HG03280 (cell line): ENCODE results near the gene HOXB8.
A peak's percentile ranks its signal among the peaks of the same experiment; 100 is the strongest.

Source experiments
- ATAC-seq: cut with Tn5 transposase; IDR thresholded peaks from one replicate; pipeline ENCODE4 v1.9.1; 2021; ENCODE audit warnings: mild to moderate bottlenecking, moderate library complexity; ENCODE audit not compliant: unreplicated experiment

HOXB8 gene

DNA sequence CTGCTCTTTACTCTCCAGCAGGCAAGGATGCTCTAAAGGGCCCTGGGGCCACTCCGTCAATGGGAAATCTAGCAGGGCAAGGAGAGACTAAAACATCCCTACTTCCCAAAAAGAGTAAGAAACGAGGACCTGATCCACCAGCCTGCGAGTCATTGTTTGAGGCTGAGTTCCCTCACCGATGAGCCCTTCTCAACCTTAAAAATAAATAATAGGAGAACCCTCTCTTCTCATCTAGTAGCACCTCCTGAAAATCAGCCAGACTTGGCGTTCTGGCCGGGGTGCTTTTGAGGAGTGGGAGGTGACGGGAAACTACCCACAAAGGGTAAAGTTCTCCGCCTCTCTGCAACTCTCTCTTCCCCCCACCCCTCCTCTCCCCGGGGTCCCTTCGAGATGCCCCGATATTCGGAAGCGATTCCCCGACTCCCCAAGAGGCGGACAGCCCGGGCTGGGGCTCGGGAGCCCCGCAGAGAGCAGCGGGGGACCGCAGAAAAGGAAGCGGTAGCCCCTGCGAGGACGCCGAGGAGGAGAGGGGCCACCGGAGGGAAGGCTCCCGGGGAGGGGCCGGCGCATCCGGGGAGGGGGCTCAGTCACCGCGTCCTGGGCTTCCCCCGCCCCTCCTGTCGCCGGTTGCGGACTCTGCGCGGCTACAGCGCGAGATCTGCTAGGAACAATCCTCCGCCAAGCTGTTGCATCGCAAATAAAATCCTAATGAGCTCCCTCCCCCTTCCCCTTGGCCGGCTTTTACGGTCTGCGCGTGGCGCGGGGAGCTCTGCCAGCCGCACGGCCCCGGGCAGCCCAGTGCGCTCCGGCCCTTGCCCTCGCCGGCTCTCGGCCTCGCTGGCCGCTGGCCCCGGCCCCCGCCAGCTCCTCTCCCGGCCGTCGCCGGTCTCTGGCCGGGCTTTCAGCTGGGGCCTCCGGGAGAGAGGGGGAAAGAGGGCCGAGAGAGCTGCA lies 9.7 kb upstream of the HOXB8 start:
- no peak for ATAC-seq

DNA sequence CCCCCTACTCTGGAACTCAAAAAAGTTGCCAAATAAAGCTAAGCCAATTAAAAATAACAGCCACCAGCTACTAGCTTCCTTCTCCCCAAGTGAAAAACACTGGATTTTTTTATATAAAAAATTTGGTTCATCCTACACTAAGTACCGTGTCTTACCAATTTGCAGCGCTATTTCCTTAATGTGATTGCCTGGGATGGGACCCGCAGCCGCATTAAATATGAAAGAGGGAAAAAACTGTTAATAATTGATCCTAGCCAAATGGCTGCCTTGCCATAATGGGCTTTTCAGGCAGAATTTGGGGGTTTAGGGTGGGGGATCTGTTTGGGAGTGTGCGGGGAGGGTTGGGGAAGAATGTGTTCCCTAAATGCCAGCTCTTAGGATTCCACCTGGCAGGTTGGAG lies 9.0 kb upstream of the HOXB8 start:
- ATAC-seq, result no peak

DNA sequence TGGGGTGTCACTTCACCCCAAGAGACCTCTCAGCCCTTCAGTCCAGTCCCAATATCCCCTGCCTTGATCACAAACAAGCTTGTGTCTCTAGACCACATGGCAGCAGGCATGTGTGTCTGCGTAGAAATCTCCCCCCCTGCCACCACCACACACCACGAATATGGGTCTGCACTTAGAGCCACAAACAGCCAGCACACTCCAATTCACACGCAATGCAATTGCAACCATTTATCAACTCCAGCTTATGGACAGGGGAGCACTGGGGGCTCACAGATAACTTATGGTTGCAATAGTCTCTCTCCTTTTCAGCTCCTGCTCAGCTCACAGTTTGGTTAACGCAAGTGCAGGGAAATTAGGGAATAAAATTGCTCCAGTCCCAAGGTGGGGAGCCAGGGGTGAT lies 8.5 kb upstream of the HOXB8 start:
- ATAC-seq, result no peak

DNA sequence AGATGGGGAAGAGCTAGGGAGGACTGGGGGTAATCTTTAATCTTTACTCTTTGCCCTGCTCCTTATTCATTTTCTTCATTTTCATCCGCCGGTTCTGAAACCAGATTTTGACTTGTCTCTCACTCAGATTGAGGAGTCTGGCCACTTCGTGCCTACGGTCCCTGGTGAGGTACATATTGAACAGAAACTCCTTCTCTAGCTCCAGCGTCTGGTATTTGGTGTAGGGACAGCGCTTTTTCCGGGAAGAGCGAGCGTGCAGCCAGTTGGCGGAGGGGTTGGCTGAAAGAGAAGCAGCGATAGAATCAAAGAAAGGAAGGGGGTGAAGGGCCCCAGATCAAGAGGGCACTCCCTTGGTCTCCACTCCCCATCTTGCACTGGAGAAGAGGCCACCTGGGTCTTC lies 7.8 kb upstream of the HOXB8 start:
- ATAC-seq, result no peak

DNA sequence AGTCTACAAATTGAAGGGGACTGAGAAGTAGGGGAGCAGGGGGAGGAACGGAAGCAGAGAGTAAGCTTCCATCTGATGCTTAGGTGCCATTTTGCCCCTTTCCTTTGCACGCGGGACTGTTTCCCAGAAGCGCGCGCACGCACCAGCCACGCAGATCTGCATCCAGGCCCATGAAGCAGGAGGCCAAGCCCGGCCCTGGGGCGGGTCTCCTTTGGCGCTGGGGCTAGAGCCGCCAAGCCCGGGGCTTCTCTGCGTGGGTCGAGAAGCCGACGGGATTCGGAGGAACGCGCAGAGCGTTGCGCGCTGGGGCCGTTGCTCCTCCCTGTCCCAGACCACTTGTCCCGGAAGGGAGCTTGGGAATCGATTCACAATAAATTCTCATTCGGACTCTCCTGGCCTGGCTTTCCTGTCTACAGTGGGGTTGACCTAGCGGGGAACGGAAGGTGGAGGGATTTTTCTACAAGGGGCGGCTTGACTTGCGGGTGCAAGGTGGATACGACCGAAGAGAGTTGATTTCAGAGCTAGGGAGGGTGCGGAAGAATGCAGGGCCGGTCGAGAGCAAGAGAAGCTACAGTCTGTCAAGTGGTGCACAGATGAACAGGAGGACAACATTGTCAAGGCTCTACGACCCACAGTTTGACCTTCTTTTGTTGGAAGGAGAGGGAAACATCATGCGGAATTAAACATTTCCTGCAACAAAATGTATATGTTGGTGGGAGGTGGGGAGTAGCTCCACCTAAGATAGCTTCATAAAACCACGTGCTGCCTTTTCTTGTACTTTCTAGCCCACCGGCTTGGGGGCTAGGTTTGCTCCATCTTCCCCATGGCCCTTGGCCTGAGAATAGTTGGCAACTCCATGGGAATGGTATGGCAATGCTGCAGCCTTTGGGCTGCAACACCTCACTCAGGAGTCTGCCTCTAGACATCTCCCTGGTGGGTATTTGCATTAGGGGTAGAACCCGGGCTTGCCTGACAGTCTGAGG lies 6.6 kb upstream of the HOXB8 start:
- ATAC-seq, result no peak

DNA sequence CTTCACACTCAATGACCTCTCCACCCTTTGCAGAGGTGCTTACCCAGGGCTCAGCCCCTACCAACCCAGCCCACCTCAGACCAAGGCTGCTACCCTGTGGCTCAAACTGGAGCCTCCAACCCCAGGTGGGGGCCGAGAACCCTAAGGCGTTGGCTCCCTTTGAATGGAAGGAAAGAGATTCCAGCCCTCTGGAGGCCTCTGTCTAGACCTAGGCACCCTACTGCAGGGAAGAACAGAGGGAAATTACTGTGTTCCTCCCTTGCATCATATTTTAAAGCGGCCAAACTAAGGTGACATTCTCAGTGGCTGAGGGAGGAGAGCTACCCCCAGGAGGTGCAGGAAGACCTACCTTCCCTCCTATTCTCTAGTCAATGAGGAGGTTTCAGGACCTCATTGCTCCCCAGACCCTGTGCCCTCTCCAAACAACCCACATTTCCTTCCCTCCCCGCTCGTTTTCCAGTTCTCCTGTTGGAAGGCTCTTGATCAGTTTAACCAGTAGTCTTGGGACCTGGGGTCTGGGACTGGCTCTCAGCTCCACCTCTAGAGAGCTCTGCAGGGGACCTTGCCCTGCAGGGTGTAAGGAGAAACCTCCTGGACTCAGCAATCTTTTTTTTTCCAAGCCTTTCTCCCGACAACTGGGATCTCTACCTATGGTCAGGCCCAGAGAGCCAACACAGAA lies 5.5 kb upstream of the HOXB8 start:
- no peak for ATAC-seq

DNA sequence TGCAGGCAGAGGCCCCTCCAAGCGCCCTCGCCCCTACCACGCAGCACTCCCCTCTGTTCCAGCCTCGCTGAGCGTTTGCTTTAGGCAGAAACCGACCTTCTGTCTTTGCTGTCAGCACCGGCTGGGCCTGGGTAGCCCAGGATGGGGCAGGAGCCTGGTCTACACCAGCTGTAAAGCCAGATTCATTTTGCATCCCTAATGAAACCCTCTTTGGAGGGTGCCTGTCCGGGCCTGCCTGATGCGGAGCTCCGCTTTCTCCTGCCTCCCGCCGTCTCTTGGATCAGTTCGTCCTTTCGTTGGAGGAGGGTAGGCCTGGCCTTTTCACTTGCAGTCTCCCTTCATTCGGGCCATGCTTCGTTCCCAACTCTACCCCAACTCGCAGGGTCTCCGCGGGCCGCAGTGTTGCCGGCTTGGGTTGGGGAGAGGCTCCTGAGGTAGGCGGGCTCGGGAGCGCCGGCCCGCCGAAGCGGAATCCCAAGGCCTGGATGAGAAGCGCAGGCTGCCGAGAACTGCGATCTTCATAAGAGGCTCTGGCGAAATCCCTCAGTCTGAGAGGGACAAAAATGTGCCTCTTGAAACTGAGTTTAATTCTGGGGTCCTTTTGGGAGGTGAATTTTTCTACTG lies 4.8 kb upstream of the HOXB8 start:
- no peak for ATAC-seq

DNA sequence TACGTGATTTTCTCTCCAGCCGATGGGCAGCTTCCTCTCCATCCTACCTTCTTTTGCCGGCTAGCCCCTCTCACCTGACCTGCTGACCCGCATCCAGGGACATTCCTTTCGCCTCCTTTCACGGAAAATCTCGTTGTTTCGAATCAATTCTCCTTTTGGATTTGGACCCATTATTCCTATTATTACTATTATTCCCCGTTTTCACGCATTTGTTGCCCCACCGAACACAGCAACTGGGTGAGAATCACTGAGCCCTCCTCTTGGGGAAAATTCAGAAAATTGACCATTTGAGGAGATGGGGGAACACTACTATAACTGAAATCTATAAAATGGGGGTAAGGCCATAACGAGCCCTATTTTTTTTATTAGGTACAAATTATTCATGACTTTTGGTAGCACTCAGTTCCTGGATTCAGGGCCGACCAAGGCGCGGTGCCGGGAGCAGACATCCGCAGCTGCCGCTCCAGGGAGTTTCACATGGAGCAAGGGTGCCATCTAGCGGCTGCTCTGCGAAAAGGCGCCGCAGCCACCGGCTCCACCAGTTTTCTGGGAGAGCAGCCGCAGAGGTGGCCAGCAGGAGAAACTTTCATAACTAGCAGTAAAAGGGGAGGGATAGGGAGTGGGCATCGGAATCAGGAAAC lies 3.3 kb upstream of the HOXB8 start:
- ATAC-seq, result no peak

DNA sequence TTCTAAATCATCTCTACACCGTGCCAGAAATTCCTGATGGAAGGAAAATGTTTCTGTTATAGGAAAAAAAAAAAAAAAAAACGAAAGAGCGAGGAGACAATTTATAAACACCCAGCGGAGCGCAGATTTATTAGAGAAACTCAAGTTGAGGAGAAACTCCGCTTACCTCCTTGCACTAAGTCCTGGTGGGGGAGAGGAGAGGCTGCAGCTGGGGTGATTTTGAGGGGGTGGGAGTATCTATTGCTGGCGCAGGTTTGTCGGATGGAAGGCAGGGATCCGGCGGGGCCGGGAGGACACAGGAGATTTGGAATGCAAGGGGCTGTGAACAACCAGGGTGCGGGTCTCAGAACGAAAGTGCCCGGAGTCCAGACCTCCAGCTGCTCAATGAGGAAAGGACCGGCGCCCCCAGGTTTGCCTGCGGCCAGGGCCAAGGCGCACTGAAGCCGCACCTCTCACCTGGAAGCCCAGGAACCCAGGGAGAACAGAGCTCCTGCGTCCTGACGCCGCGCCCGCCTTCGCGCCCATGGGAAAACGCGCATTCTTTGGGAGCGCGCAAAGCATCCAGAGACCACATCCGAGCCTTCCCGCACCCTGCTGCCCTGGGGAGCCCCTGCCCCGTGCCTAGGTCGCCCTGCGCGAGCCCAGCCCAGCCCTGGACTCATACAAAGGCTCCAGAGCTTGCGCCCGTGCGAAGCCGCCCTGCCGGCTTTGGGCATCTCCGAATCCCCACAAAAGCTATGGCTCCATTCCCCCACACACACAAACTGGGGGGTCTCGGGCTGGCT lies 2.6 kb upstream of the HOXB8 start:
- ATAC-seq, result no peak

DNA sequence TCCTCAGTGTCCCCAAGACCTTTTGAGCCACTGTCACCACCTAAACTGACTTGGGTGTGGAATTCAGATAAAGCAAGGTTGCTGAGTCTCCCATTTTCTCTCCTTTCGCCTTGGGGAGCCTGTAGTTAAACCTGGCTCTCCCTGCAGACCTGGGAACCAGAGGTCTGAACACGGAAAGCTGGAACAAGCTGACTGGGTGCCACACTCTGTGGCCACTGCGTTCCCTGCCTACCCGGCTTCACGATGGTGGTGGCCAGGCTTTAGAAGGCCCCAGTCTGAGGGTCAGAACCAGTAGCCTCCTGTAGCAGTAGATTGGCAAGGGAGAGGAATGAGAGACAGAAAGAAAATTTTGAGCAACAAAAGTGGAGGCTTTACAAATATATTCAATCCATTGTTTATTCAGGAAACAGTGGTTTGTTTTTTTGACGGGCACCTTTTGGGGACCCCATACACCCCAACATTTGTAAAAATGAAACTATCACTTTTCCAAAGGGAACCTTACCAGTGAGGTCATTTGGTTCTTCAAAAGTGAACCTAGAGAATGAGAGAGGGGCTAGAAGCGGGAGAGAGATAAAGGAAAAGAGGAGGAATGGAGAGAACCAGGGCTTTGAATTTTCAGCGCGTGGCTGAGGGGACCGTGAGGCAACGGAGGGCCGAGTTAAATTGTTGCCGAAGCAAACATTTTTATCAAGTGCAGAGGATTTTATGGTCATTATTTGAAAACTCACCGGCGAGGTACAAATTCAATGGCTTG lies 1.8 kb upstream of the HOXB8 start:
- no peak for ATAC-seq

DNA sequence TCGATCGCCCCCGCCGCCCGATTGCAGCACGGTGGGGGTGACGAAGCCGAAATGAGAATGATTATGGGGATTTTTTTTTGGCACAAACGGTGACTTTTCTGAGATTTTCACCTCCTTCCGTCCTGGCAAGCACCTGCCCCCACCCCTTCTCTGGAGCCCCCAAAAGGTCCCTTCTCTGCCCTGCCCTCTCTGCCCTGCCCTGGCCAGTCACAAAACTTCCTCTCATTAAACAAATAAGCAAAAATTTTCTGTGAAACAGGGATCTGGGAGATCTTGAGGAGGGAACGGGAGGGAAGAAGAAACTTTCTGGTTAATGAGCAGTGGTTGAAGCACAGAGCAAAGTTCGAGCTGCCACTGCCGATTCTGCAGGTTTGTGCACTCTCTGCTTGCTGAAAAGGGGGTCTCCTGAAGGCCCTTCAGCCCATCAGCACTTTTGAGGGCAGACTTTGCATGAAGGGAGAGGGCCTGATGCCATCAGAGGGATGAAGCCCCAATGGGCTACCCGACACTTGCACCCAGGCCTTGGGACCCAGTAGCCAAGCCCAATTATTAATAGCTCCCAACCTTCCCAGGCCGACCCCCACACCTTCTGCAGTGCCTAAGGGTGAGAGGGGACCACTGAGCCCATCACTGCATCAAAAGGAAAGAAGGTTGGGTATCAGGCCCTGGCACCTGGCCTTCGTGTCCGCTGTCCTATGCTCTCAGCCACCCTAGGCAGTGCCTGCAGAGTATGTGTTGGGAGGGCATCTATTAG lies 1.0 kb upstream of the HOXB8 start:
- no peak for ATAC-seq

DNA sequence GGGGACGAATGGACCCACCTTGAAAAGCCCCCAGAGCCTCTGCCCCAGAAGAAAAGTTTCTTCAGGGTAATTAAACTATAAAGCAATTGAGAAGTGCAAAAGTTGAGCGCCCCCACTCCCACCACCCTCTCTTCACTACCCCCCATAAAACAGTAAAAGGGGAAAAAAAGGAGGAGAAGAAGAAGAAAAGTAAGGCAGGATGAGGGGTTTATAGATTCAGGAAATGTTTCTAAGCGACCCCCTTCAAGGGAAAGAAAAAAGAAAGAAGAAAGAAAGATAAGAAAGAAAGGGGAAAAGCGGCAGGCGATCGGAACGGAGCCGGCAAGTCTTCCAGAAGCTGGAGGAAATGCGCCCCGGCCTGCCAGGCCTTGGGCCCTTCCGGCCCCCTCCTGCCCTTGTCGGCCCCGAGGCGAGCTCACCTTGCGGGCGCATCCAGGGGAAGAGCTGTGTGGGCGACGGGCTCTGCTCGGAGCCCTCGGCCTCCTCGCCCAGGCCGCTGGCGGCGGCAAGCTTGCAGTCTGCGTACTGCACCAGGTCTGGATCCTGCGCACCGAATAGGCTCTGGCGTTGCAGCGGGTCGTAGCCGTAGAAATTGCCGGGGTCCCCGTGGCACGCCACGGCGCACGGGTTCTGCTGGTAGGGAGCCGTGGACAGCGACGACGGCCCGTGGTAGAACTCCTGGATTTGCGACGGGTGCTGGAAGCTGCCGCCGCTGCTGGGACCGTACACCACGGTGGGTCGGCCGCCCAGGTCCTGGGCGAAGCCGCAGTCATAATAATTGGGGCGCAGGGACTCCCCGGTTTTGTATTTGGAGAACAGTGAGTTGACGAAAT lies 1.0 kb downstream of the HOXB8 start:
- ATAC-seq, result no peak

DNA sequence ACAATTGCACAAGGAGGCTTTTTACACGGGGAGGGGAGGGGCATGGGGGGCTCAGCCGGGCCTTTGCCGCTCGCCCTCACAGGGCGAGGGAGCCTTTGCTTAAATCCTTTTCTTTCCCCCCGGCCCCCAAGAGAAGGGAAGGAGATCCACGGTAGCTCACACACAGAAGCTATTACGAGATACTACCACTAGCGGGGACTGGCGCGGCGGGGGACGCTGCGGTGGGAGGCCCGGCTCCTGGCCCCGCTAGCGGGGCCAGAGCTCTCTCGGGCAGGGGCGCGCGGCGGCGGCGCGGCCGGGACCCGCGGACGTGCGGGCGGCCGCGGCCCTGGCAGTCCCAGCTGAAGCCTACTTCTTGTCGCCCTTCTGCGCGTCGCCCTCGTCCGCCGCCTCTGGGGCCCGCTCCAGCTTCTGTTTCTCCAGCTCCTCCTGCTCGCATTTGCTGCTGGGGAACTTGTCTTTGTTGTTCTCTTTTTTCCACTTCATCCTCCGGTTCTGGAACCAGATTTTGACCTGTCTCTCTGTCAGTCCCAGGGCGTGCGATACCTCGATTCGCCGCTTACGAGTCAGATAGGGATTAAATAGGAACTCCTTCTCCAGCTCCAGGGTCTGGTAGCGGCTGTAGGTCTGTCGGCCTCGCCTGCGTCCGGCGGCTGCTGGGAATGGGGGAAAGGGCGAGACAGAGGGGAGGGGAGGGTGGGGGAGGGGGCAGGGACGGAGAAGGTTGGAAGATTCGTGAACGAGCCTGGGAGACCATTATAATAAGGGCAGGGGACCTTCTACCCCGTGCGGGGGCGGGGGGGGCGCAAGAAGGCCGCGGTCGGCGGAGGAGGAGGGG lies 2.0 kb downstream of the HOXB8 start:
- ATAC-seq, result peak; percentile 40

DNA sequence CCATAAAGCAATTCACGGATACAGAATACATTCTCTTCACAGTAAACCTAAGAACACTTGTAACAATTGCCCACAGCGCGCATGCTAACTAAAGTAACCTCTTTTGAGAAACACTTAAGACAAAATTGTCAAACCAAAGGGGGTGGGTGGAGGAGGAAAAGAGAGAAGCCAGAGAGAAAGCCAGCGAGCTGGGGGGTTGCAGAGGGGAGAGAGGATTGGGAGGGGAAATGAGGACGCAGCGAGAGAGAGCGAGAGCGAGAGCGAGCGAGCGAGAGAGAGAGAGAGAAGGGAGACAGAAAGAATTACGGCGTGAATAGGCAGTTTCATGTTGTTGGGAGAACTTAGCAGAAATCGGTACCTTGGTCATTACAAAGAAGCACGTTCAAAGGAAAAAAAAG lies 2.6 kb downstream of the HOXB8 start:
- no peak for ATAC-seq

DNA sequence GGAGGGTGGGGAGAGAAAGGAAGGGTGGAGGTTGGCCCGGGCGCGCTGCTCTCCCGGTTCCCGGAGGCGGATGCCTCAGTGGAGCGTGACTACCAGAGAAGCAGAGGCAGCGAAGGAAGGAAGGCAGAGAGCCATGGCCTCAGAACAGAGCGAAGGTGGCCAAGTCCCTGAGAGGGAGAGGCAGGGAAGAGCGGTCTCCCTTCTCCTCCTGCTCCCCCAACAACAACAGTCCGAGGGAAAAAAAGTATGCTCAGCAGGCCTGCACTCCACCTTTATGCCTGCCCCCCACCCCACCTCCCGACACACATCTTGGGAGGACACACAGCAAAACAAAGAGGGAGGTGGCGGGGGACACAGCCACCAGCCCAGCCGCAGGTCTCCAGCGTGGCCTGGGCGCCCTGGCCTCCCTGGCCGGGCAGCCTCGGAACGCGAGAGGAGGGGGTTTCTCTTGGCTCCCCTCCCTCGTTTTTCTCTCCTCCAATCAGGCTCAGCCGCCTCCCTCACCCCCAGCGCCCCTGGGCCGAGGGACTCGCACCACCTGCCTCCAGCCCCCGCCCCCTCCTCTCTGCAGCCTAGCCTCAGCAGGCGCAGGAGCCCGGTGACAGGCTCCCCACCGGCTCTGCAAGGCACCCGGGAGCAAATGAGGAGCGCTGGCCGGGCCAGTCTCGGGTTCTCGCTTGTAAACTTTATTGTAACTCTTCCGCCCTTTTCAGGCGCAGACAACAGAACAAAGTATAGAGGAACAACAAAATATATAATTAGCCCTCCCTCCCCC lies 3.2 kb downstream of the HOXB8 start:
- no peak for ATAC-seq
